Measurements from ENCODE around the gene RALGAPA2.

RALGAPA2 gene

DNA sequence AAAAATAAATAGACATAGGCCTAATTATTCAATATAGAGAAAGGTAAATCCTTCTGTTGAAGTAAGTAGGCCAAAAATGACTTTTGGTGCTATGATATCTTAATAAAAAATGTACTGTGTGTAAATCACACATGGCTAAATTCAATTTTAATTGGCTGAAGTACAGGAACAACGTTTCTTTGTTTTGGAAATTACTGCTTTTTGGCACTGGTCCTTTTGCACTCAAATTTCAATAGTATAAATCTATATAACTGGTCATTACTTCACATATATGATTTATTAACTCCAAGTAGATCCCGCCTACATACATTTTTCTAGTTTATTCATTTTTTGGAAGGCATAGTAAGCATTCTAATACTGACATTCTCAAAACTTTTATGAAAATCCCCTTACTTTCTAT lies 114.5 kb downstream of the RALGAPA2 start:
- ChIA-PET CTCF (no interaction called here), POLR2A (no interaction called here)
- TF ChIP-seq L3MBTL2 (conservative IDR thresholded peaks at IDR 0.05) (no peak), FOXK2 (IDR thresholded peaks at IDR 0.05) (no peak), SUZ12 (IDR thresholded peaks at IDR 0.05) (no peak), CTBP1 (IDR thresholded peaks at IDR 0.05; ENCODE audit: borderline replicate concordance) (no peak), FOXM1 (IDR thresholded peaks at IDR 0.05; ENCODE audit: borderline replicate concordance) (no peak), FOXA1 (IDR thresholded peaks at IDR 0.05) (no peak), ZNF384 (IDR thresholded peaks at IDR 0.05) (no peak), ARNT (IDR thresholded peaks at IDR 0.05) (no peak), HDGF (IDR thresholded peaks at IDR 0.05; ENCODE audit: borderline replicate concordance) (no peak), SP1 (IDR thresholded peaks at IDR 0.05) (no peak), BHLHE40 (IDR thresholded peaks at IDR 0.05; ENCODE audit: borderline replicate concordance) (no peak), LEF1 (IDR thresholded peaks at IDR 0.05; ENCODE audit: borderline replicate concordance) (no peak), ELF4 (IDR thresholded peaks at IDR 0.05) (no peak), NFRKB (IDR thresholded peaks at IDR 0.05) (no peak), TARDBP (IDR thresholded peaks at IDR 0.05) (no peak)
- TF ChIP-seq, protein P1, sequence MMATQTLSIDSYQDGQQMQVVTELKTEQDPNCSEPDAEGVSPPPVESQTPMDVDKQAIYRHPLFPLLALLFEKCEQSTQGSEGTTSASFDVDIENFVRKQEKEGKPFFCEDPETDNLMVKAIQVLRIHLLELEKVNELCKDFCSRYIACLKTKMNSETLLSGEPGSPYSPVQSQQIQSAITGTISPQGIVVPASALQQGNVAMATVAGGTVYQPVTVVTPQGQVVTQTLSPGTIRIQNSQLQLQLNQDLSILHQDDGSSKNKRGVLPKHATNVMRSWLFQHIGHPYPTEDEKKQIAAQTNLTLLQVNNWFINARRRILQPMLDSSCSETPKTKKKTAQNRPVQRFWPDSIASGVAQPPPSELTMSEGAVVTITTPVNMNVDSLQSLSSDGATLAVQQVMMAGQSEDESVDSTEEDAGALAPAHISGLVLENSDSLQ (IDR thresholded peaks at IDR 0.05) = no peak
- DNase-seq (ENCODE audit: extremely low spot score) = no peak

DNA sequence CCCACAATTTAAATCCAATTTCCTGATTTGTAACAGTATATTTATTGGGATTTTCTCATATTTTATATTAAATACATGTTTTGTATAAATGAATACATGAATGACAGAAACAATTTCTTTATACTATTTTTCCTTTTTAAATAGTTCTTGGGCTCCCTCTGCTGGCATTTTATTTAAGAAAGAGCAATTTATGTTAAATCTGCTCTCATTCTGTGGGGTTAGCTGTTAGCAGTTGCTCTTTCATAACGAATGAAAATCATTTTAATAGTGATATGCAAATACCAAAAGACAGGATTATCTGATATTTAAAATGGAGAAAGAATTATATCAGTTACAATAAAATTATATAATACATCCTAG lies 118.3 kb downstream of the RALGAPA2 start:
- CTCF ChIA-PET = interaction anchor here (0.6 to 2.5 kb wide), 5 partner anchors 9 to 491 kb away, joined by 3 to 14 read pairs (median 3); no protein-coding TSS in a partner anchor

DNA sequence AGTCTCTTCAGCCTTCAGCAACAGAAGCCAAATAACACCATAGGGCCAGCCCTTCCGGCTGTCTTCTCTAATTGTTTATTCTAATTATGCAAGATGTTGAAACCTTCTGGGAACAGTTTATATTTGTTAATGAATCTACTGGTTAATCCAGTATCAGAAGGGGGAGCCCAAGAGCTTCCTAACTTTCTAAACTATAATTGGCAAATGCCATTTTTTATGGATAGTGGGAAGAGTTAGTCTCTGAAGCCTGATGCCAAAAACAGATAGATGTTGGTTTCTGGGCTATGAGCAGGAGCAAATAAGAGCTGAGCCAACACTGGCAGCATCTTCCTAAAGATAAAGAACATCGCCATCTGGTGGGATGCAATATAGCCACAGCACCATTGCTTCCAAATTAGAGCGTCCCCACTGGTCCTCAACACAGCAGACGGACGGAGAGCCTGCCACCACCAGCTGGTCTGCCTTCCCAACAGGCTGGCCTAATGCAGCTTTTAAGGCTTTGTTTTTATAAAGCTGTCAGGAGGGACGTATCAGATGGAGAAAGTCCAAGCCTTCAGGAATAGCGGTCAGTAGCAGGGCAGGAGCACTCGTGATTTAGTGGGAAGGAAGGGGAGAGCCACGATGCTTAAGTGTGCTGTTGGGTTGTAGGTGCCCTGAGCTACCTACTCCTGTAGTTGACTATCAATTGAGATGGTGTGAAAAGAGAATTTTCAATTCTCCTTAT lies 118.8 kb downstream of the RALGAPA2 start:
- peak; percentile 62 for DNase-seq (ENCODE audit: extremely low spot score)
- ChIA-PET CTCF (interaction anchor here (0.6 to 2.5 kb wide), 4 partner anchors 10 to 239 kb away, joined by 3 to 14 read pairs (median 4); no protein-coding TSS in a partner anchor), POLR2A (no interaction called here)
- TF ChIP-seq FOXM1 (IDR thresholded peaks at IDR 0.05; ENCODE audit: borderline replicate concordance) (no peak), TARDBP (IDR thresholded peaks at IDR 0.05) (no peak), HDGF (IDR thresholded peaks at IDR 0.05; ENCODE audit: borderline replicate concordance) (no peak), ARNT (IDR thresholded peaks at IDR 0.05) (no peak), NFRKB (IDR thresholded peaks at IDR 0.05) (no peak), LEF1 (IDR thresholded peaks at IDR 0.05; ENCODE audit: borderline replicate concordance) (no peak), FOXA1 (IDR thresholded peaks at IDR 0.05) (no peak)

More for the DNA sequence above, 118.3 kb downstream of the RALGAPA2 start:
- POLR2A ChIA-PET = no interaction called here
- DNase-seq (ENCODE audit: extremely low spot score) = no peak
- no peak for TF ChIP-seq L3MBTL2 (conservative IDR thresholded peaks at IDR 0.05)
- no peak for TF ChIP-seq HDGF (IDR thresholded peaks at IDR 0.05; ENCODE audit: borderline replicate concordance)
- TF ChIP-seq, protein P1 (IDR thresholded peaks at IDR 0.05) = no peak
- TF ChIP-seq ELF4 (IDR thresholded peaks at IDR 0.05) = no peak
- TF ChIP-seq SUZ12 (IDR thresholded peaks at IDR 0.05) = no peak
- no peak for TF ChIP-seq SP1 (IDR thresholded peaks at IDR 0.05)
- TF ChIP-seq NFRKB (IDR thresholded peaks at IDR 0.05) = no peak
- no peak for TF ChIP-seq ZNF384 (IDR thresholded peaks at IDR 0.05)
- no peak for TF ChIP-seq BHLHE40 (IDR thresholded peaks at IDR 0.05; ENCODE audit: borderline replicate concordance)
- TF ChIP-seq ARNT (IDR thresholded peaks at IDR 0.05) = no peak

DNA sequence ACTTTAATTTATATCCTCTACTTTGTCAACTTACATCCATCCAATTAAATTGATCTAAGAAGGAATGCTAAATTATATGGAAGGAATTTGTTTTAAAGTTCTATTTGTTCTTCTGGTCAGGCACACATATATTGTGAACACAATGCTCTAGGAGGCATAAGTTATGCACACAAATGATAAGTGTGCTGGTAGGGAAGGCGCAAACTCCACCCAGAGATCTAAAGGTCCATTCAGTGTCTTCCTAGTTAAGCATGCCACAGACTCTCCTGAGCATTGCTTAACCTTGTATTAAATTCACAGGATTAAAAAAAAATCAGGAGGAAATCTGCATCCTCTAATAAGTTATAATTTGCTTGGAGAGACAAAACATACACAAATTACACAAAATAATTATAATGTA lies 127.3 kb downstream of the RALGAPA2 start:
- POLR2A ChIA-PET = no interaction called here
- no peak for TF ChIP-seq ELF4 (IDR thresholded peaks at IDR 0.05)
- TF ChIP-seq NFRKB (IDR thresholded peaks at IDR 0.05) = no peak
- TF ChIP-seq SP1 (IDR thresholded peaks at IDR 0.05) = no peak
- TF ChIP-seq, protein P1 (IDR thresholded peaks at IDR 0.05) = no peak
- no peak for TF ChIP-seq HDGF (IDR thresholded peaks at IDR 0.05; ENCODE audit: borderline replicate concordance)
- no peak for TF ChIP-seq SUZ12 (IDR thresholded peaks at IDR 0.05)
- no peak for TF ChIP-seq L3MBTL2 (conservative IDR thresholded peaks at IDR 0.05)
- no peak for TF ChIP-seq FOXM1 (IDR thresholded peaks at IDR 0.05; ENCODE audit: borderline replicate concordance)
- no peak for TF ChIP-seq FOXK2 (IDR thresholded peaks at IDR 0.05)
- TF ChIP-seq ZNF384 (IDR thresholded peaks at IDR 0.05) = no peak
- no peak for TF ChIP-seq CTBP1 (IDR thresholded peaks at IDR 0.05; ENCODE audit: borderline replicate concordance)
- CTCF ChIA-PET = no interaction called here
- no peak for DNase-seq (ENCODE audit: extremely low spot score)

DNA sequence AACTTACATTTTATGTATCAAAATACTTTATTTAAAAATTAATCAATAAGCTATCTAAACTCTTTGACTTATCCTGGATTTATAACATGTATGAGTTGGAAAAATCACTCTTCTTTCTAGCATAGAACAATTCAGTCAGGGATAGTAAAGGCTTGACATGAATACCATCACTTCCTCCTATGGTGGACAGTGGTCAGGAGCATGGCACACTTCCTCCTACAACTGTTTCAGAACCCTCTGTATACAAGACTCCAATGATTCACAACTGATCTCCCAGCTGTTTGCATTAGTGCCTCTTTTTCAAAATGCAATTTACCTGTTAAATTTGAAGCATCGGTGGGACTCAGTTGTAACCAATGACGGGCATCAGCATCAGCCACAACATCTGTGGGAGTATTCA lies 129.7 kb downstream of the RALGAPA2 start:
- DNase-seq (ENCODE audit: extremely low spot score) = no peak
- CTCF ChIA-PET = no interaction called here
- no peak for TF ChIP-seq CTBP1 (IDR thresholded peaks at IDR 0.05; ENCODE audit: borderline replicate concordance)
- no peak for TF ChIP-seq SUZ12 (IDR thresholded peaks at IDR 0.05)
- TF ChIP-seq, protein P1 (IDR thresholded peaks at IDR 0.05) = no peak
- TF ChIP-seq ZNF384 (IDR thresholded peaks at IDR 0.05) = no peak
- no peak for TF ChIP-seq FOXM1 (IDR thresholded peaks at IDR 0.05; ENCODE audit: borderline replicate concordance)
- no peak for TF ChIP-seq ARNT (IDR thresholded peaks at IDR 0.05)
- TF ChIP-seq HDGF (IDR thresholded peaks at IDR 0.05; ENCODE audit: borderline replicate concordance) = no peak
- TF ChIP-seq SP1 (IDR thresholded peaks at IDR 0.05) = no peak
- no peak for TF ChIP-seq LEF1 (IDR thresholded peaks at IDR 0.05; ENCODE audit: borderline replicate concordance)
- no peak for TF ChIP-seq ELF4 (IDR thresholded peaks at IDR 0.05)
- no peak for TF ChIP-seq TARDBP (IDR thresholded peaks at IDR 0.05)
- TF ChIP-seq FOXK2 (IDR thresholded peaks at IDR 0.05) = no peak
- no peak for TF ChIP-seq BHLHE40 (IDR thresholded peaks at IDR 0.05; ENCODE audit: borderline replicate concordance)
- POLR2A ChIA-PET = no interaction called here
